RCC 7860 (cell line): ENCODE data around the gene MAP2K1.
A peak's percentile ranks its signal among the peaks of the same experiment; 100 is the strongest.
"Not testable (repeated sequence)": the region's sequence is repeated elsewhere in the genome, so short reads cannot be mapped to it uniquely, and the experiment has no call there.

ENCODE experiments used
- DNase-seq: peaks from one replicate; pipeline ENCODE4 v3.0.0-alpha.2; 2015; ENCODE audit warnings: low spot score
- FAIRE-seq: peaks from 2 replicates; lab custom pipeline; 2012; peaks lifted over from hg19 to GRCh38; lab: Jason Lieb, UNC

The MAP2K1 gene

GRCh38 chr15:66386204-66387123 lies at the start of gene MAP2K1:
TSS of gene MAP2K1 (plus strand) at chr15:66386912. CDS start at chr15:66387348, 436 bp downstream.
- FAIRE-seq (no peak), DNase-seq (peak; percentile 93)

- FAIRE-seq, result not testable (repeated sequence)
Observed at GRCh38 chr15:66348530-66348929, 38.2 kb upstream of the MAP2K1 start.

GRCh38 chr15:66356077-66356358 lies 30.7 kb upstream of the MAP2K1 start:
- DNase-seq, result no peak
- FAIRE-seq, result no peak

More at GRCh38 chr15:66348530-66348929, 38.2 kb upstream of the MAP2K1 start:
- not testable (repeated sequence) for DNase-seq

GRCh38 chr15:66356359-66357236 lies 30.1 kb upstream of the MAP2K1 start, which contains the start of gene TIPIN:
TSS of gene TIPIN (minus strand) at chr15:66356685. CDS start at chr15:66352947, 3,738 bp downstream.
- DNase-seq (peak; percentile 88), FAIRE-seq (peak; percentile 75)

- no peak for FAIRE-seq
- DNase-seq, result no peak
Observed at GRCh38 chr15:66359740-66360139, 27.0 kb upstream of the MAP2K1 start.

- DNase-seq, FAIRE-seq: not testable (repeated sequence)
Observed at GRCh38 chr15:66361745-66362460, 24.8 kb upstream of the MAP2K1 start.

- FAIRE-seq (no peak), DNase-seq (no peak)
Observed at GRCh38 chr15:66362776-66363175, 23.9 kb upstream of the MAP2K1 start.

- FAIRE-seq (no peak), DNase-seq (no peak)
Observed at GRCh38 chr15:66364944-66365528, 21.7 kb upstream of the MAP2K1 start.

- DNase-seq (no peak), FAIRE-seq (no peak)
Observed at GRCh38 chr15:66369773-66370651, 16.7 kb upstream of the MAP2K1 start.

GRCh38 chr15:66374179-66374578 lies 12.5 kb upstream of the MAP2K1 start:
- no peak for FAIRE-seq
- no peak for DNase-seq

GRCh38 chr15:66378814-66379430 lies 7.8 kb upstream of the MAP2K1 start:
- DNase-seq (no peak), FAIRE-seq (no peak)

- FAIRE-seq, DNase-seq: not testable (repeated sequence)
Observed at GRCh38 chr15:66381376-66381775, 5.3 kb upstream of the MAP2K1 start.

- FAIRE-seq (no peak), DNase-seq (peak; percentile 63)
Observed at GRCh38 chr15:66387163-66388042, 691 bp downstream of the MAP2K1 start.

GRCh38 chr15:66388043-66388363 lies 1.3 kb downstream of the MAP2K1 start:
- FAIRE-seq (no peak), DNase-seq (no peak)

- FAIRE-seq (no peak), DNase-seq (no peak)
Observed at GRCh38 chr15:66388576-66388975, 1.9 kb downstream of the MAP2K1 start.

GRCh38 chr15:66389098-66389858 lies 2.6 kb downstream of the MAP2K1 start:
- FAIRE-seq, result peak; percentile 45
- DNase-seq, result no peak

- FAIRE-seq (no peak), DNase-seq (no peak)
Observed at GRCh38 chr15:66389859-66390381, 3.2 kb downstream of the MAP2K1 start.
